ENCODE results near the gene SCLT1.
A peak's percentile ranks its signal among the peaks of the same experiment; 100 is the strongest.
"Not testable (repeated sequence)": the region's sequence is repeated elsewhere in the genome, so short reads cannot be mapped to it uniquely, and the experiment has no call there.

Gene SCLT1

GRCh38 chr4:129069537-129069936, 23.8 kb downstream of the SCLT1 start:
- DNase-seq = not testable (repeated sequence)

- no peak for DNase-seq
Measured at GRCh38 chr4:129064717-129065116, 28.6 kb downstream of the SCLT1 start.

GRCh38 chr4:129063640-129064039, 29.7 kb downstream of the SCLT1 start:
- DNase-seq = no peak

- DNase-seq = no peak
Measured at GRCh38 chr4:129062580-129062979, 30.8 kb downstream of the SCLT1 start.

GRCh38 chr4:129059028-129059427, 34.3 kb downstream of the SCLT1 start:
- DNase-seq = no peak

- DNase-seq = no peak
Measured at GRCh38 chr4:129046055-129046959, 47.0 kb downstream of the SCLT1 start.

GRCh38 chr4:129043523-129043922, 49.8 kb downstream of the SCLT1 start:
- DNase-seq = peak; percentile 39 to 49

- DNase-seq = no peak
Measured at GRCh38 chr4:129040471-129040870, 52.9 kb downstream of the SCLT1 start.

- DNase-seq = no peak
Measured at GRCh38 chr4:129037093-129037492, 56.2 kb downstream of the SCLT1 start.

GRCh38 chr4:129014566-129015509, 78.5 kb downstream of the SCLT1 start:
- DNase-seq = no peak

GRCh38 chr4:129008096-129008495, 85.2 kb downstream of the SCLT1 start:
- no peak for DNase-seq

GRCh38 chr4:128986908-128987307, 106.4 kb downstream of the SCLT1 start:
- DNase-seq = no peak

- DNase-seq = no peak
Measured at GRCh38 chr4:128986019-128986418, 107.3 kb downstream of the SCLT1 start.

GRCh38 chr4:128983771-128984485, 109.4 kb downstream of the SCLT1 start:
- peak in 1 of 2 experiments; percentile 0 for DNase-seq

- no peak for DNase-seq
Measured at GRCh38 chr4:128981377-128981776, 112.0 kb downstream of the SCLT1 start.

- DNase-seq = no peak
Measured at GRCh38 chr4:128980816-128981326, 112.5 kb downstream of the SCLT1 start.

GRCh38 chr4:128979934-128980333, 113.4 kb downstream of the SCLT1 start:
- no peak for DNase-seq

- no peak for DNase-seq
Measured at GRCh38 chr4:128978985-128979384, 114.4 kb downstream of the SCLT1 start.

- DNase-seq = no peak
Measured at GRCh38 chr4:128974136-128974581, 119.2 kb downstream of the SCLT1 start.

- no peak for DNase-seq
Measured at GRCh38 chr4:128973384-128973783, 120.0 kb downstream of the SCLT1 start.

- DNase-seq = no peak
Measured at GRCh38 chr4:128961405-128961804, 131.9 kb downstream of the SCLT1 start.

GRCh38 chr4:128958194-128958593, 135.1 kb downstream of the SCLT1 start:
- DNase-seq = peak; percentile 69 to 80

- DNase-seq = no peak
Measured at GRCh38 chr4:128957459-128957858, 135.9 kb downstream of the SCLT1 start.

Data from AML-193 (cell line).